Parathyroid adenoma (tissue), 2 donors: Measurements from ENCODE around the gene ATP2B1.
A peak's percentile ranks its signal among the peaks of the same experiment; 100 is the strongest.
"Not testable (repeated sequence)": the region's sequence is repeated elsewhere in the genome, so short reads cannot be mapped to it uniquely, and the experiment has no call there.

ENCODE experiments used
- H2AFZ ChIP-seq: fragments of 300-600 bp; sonication (generic); one replicate; pipeline ENCODE4 v1.7.0; 2017; ENCODE audit warnings: antibody characterized with exemption, mild to moderate bottlenecking
- H3K27ac ChIP-seq: fragments of 300-600 bp; sonication (generic); one replicate; pipeline ENCODE4 v1.7.0; 2017
- H3K27me3 ChIP-seq: fragments of 300-600 bp; sonication (generic); one replicate; pipeline ENCODE4 v1.7.0; 2017; ENCODE audit warnings: low read length; ENCODE audit not compliant: control insufficient read depth, insufficient read depth
- H3K36me3 ChIP-seq: fragments of 300-600 bp; sonication (generic); one replicate; pipeline ENCODE4 v1.7.0; 2017; ENCODE audit warnings: low read length; ENCODE audit not compliant: control insufficient read depth, insufficient read depth
- H3K4me1 ChIP-seq: fragments of 300-600 bp; sonication (generic); one replicate; pipeline ENCODE4 v1.7.0; 2017; ENCODE audit warnings: control low read depth
- H3K4me2 ChIP-seq: fragments of 300-600 bp; sonication (generic); one replicate; pipeline ENCODE4 v1.7.0; 2017; ENCODE audit warnings: low read length
- H3K4me3 ChIP-seq: fragments of 300-600 bp; sonication (generic); one replicate; pipeline ENCODE4 v1.7.0; 2017; ENCODE audit warnings: low read depth, low read length
- H3K79me2 ChIP-seq: fragments of 300-600 bp; sonication (generic); one replicate; pipeline ENCODE4 v1.7.0; 2017; ENCODE audit warnings: control low read depth
- H3K9ac ChIP-seq: fragments of 300-600 bp; sonication (generic); one replicate; pipeline ENCODE4 v1.7.0; 2017; ENCODE audit warnings: mild to moderate bottlenecking
- H3K9me3 ChIP-seq: fragments of 300-600 bp; sonication (generic); one replicate; pipeline ENCODE4 v1.7.0; 2017; ENCODE audit warnings: low read length; ENCODE audit not compliant: control insufficient read depth
- CTCF ChIP-seq: fragments of 300-600 bp; sonication (generic); IDR thresholded peaks from one replicate; pipeline ENCODE4 v1.7.0; 2017; ENCODE audit warnings: antibody characterized with exemption, mild to moderate bottlenecking
- donor health status: primary hyperparathyroidism.

Gene ATP2B1

GRCh38 chr12:89708565-89709156 is at the start of gene ATP2B1:
ATP2B1 (minus strand) TSS chr12:89708838; CDS start chr12:89655886, 52,952 bp downstream.
- Histone ChIP-seq H3K4me1 (peaks cover 2% of the 10 kb centered on the region), H3K4me2 (peak within 1 kb of the TSS; percentile 79), H2AFZ (peak within 1 kb of the TSS; percentile 82), H3K36me3 (no peaks in the 10 kb centered on the region), H3K9me3 (no peaks in the 10 kb centered on the region), H3K27me3 (no peaks in the 10 kb centered on the region), H3K4me3 (peak within 1 kb of the TSS; percentile 85), H3K9ac (peak within 1 kb of the TSS; percentile 84), H3K27ac (peak within 1 kb of the TSS; percentile 90), H3K79me2 (peaks cover 13% of the 10 kb centered on the region)
- no peak for TF ChIP-seq CTCF

- H3K36me3 ChIP-seq, H3K9me3 ChIP-seq, H2AFZ ChIP-seq, H3K4me1 ChIP-seq, H3K9ac ChIP-seq, H3K27me3 ChIP-seq, H3K4me2 ChIP-seq, H3K79me2 ChIP-seq, H3K4me3 ChIP-seq, H3K27ac ChIP-seq: not testable (repeated sequence)
Observed at GRCh38 chr12:89757987-89758386, 49.3 kb upstream of the ATP2B1 start.

- Histone ChIP-seq H3K4me2 (no peak overlapping the region), H3K4me3 (no peak overlapping the region), H3K27ac (no peak overlapping the region), H3K27me3 (no peaks in the 10 kb centered on the region), H3K9ac (no peak overlapping the region), H3K9me3 (no peaks in the 10 kb centered on the region), H3K79me2 (no peaks in the 10 kb centered on the region), H3K36me3 (no peaks in the 10 kb centered on the region), H2AFZ (peak overlapping the region; percentile 9), H3K4me1 (no peaks in the 10 kb centered on the region)
- TF ChIP-seq CTCF = no peak
Observed at GRCh38 chr12:89756585-89757398, 48.2 kb upstream of the ATP2B1 start.

GRCh38 chr12:89756194-89756584 is 47.6 kb upstream of the ATP2B1 start:
- Histone ChIP-seq H3K9me3 (no peaks in the 10 kb centered on the region), H3K9ac (no peak overlapping the region), H3K4me1 (no peaks in the 10 kb centered on the region), H3K27me3 (no peaks in the 10 kb centered on the region), H3K79me2 (no peaks in the 10 kb centered on the region), H3K27ac (no peak overlapping the region), H2AFZ (no peak overlapping the region), H3K4me3 (no peak overlapping the region), H3K36me3 (no peaks in the 10 kb centered on the region), H3K4me2 (no peak overlapping the region)
- no peak for TF ChIP-seq CTCF

- no peak for TF ChIP-seq CTCF
- Histone ChIP-seq H3K4me1 (no peaks in the 10 kb centered on the region), H3K9me3 (no peaks in the 10 kb centered on the region)
Observed at GRCh38 chr12:89753997-89754396, 45.4 kb upstream of the ATP2B1 start.

More at GRCh38 chr12:89753997-89754396, 45.4 kb upstream of the ATP2B1 start:
- no peaks in the 10 kb centered on the region for H3K79me2 ChIP-seq
- no peak overlapping the region for H3K9ac ChIP-seq
- no peak overlapping the region for H3K4me3 ChIP-seq
- no peaks in the 10 kb centered on the region for H3K27me3 ChIP-seq
- H3K36me3 ChIP-seq = no peaks in the 10 kb centered on the region
- no peak overlapping the region for H3K4me2 ChIP-seq
- no peak overlapping the region for H2AFZ ChIP-seq
- H3K27ac ChIP-seq = no peak overlapping the region
